Activated gamma-delta T cell (primary cell): ENCODE data around the gene CAPN10.
"Not testable (repeated sequence)": the region's sequence is repeated elsewhere in the genome, so short reads cannot be mapped to it uniquely, and the experiment has no call there.

Source experiments
- DNase-seq: peaks from one replicate; lab custom pipeline; 2025; lab: John Stamatoyannopoulos, UW

The CAPN10 gene

DNA sequence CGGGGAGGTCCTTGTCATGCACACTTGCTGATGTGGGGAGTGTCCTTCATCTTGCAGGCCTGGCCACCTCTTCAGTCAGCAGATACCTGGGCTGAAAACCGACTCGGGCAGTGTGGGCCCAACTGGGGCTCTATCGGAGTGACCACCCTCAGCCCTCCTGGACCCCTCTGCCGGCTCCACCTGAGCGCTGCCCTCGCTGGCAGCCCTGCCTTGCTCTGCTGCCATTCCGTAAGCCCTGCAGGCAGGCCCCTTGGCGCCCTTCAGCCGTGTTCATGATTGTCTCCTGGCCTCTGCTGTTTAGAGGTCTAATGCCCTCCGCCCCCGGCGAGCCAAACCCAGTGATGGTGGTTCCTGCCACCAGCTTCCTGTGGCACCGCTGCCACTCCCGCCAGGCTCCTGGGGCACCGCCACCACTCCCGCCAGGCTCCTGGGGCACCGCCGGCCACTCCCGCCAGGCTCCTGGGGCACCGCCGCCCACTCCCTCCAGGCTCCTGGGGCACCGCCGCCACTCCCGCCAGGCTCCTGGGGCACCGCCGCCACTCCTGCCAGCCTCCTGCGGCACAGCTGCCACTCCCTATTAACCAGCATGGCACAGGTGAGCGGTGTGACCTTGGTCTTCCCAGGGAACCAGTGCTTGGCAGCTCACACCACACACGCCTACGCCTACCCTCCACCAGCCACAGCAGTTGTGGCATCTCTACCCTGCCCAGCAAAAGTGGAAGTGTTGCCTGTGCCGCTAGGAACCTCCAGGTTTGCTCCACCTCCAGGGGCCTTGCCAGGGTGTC lies 15.9 kb downstream of the CAPN10 start:
- DNase-seq = no peak

DNA sequence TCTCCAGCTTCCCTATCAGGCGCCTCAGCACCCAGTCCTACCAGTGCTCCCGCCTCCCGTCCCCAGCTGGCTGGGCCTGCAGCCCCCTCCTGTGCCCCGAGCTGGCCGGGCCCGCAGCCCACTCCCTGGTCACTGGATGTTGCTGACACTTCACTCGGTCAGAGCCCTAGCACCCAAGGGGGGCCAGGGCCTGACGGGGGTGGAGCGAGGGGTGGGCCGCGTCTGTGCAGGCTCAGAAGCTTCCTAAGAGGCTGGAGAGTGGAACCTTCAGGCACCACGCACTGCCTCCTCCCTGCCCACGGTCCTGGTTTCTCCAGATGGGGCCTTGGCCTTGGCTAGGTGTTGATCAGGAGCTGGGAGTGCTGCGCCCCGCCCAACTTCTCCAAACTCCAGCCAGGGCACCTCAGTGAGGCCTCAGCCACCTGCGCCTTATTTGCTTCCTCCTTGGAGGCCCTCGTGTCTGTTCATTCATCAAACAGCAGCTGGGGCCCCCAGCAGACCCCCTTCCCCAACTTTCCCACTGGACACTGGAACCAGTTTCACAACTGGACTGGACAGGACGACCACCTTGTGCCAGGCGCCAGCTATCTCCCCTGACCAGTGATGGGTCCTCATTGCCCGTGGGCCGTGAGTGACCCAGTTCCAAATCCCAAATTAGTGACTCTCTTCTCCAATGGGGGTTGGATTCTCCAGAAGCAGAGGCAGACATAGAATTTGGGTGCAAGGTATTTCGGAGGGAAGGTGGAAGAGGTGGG lies 16.7 kb downstream of the CAPN10 start:
- DNase-seq = no peak

DNA sequence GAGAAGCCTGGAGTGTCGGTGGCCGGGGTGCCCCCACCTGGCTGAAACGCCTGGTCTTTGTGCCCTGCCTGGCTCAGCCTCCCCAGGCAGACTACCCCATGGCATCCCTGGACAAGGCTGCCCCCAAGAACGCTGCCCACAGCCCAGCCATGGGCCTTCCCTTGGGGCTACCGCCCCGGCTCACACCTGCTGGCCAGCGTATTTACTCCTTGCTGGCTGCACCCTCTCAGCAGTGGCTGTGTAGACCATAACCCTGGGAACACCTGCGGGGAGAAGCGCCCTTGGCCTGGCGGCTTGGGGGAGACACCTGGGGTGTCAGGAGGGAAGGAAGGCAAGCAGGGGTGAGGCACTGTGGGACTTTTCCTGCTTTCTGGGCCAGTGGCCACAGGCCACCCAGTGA lies 17.3 kb downstream of the CAPN10 start:
- DNase-seq = no peak

DNA sequence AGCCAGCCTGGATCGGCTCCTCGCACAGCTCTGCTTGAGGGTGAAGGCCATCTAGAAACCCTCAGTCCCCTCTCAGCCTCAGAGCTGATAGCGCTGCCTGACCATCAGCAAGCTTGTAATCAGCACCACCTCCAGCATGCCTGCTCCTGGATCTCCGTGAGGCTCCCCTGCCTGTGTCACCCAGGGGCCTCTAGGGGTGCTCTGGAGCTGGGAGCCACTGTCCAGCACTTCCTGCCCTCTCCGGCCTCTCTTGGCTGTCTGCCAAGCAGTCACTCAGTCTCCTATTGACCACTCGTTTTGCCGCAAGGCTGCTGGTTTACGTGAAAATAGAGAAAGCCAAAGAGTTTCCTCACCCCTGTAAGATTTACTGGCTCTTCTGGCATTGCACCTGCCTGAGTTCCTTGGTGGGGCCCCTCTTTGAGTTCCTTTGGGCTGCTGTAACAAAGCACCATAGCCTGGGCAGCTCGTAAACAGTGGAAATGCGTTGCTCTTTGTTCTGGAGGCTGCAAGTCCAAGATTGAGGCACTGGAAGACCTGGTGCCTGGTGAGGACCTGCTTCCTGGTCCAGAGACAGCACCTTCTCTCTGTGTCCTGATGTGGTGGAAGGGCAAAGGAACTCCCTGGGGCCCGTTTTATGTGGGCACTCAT lies 17.9 kb downstream of the CAPN10 start:
- DNase-seq = no peak

DNA sequence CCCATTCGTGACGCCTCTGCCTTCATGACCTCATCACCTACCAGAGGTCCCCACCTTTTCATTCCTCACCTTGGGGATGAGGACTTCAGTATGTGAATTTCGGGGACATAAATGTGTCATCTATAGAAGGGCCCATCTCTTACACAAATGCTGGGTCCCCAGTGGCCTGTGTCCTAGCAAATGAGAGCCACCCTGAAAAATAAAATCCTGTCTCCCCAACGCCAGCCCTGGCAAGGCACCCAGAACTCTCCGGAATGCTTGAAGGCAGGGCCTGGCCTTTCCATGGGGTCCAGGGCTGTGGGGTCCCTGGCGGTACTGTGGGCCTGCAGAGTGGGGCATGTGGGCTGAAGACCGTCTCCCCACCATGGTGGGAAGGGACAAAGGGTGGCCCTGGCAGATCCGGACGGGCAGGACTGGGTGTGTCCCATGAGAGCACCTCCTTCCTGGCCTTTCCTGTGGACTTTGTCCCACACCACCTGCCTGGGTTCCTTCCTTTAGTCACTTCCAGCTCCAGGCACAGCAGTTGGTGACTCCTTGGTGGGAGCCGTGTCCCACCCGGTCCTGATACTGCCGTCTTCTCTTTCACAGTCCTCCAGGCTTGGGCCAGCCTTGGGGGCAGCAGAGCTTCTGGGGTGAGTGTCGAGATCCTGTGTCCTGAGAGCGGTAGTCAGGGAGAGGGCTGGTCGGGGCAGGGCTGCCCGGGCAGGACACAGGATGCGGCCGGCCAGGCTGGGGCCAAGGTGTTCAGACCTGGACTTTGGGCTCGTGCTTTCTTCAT lies 18.6 kb downstream of the CAPN10 start:
- no peak for DNase-seq

DNA sequence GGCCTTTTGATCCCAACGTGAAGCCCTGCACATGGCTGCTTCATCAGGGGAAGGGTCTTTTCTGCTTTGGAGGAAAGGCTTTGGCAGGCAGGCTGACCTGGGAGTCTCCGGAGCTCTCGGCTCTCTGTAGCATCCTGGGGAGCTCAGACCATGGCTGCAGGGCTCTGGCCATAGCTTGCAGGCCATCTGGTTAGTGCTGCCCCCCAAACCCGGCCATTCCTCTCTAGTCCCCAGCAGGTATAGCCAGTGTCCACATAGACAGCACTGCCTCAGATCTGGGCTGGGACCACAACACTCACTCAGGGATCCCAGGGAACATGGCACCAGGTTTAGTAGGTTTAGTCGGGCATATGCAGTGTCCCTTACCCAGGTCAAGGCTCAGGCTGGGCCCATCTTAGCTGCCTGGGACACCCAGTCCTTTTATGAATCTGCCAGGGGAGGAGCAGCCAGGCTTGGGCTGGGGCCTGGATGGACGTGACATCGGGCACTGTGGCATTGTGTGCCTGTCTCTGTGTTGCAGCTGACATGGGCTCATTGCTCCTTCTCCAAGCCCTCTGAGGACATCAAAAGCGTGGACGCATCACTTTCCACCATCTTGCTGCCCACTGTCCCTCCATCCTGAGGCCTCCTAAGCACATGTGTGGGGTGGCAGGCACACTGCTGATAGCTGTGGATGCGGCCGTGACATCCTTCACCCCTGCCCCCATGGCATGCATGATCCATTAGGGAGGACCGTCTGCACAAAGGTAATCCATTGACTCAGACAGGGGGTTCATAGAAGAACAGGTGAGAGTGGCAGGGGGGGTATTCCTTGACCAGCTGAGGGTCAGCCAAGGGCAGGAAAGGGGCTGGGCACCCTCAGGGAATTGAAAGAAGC lies 19.6 kb downstream of the CAPN10 start:
- no peak for DNase-seq

DNA sequence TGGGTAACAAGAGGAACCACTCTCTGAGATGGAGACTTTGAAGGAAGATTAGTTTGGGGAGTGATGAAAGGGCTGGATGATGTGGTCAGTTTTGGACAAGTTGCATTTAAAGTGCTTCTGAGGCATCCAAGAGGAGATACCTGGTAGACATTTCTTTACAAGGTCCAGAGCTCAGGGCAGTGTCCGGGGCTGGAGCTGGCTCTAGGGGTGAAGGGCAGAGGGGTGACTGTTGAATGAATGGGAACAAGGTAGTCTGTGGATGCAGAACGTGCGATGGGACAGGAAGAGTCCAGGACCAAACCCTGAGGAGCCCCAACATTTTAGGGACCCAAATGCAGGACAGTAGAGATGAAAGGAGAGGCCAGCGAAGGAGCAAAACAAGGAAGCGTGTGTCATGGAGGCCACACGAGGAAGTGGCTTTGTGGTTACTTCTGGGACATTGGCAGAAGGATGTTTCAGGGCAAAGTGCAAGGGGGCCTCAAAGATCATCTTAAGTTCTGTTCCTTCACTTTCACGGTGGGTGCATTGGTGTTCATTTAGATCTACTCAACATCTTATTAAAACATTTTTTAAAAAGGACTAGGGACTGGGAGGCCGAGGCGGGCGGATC lies 25.2 kb downstream of the CAPN10 start:
- DNase-seq = no peak

DNA sequence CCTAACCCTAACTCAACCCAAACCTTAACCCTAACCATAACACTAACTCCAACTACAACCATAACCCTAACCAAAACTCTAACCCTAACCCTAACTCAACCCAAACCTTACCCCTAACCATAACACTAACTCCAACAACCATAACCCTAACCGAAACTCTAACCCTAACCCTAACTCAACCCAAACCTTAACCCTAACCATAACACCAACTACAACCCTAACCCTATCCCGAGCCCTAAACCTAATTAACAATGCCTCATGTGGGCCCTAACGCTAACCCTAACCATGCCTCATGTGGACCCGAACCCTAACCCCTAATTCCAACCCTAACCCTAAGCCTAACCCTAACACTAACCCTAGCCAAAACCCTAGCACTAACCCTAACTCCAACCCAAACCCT lies 27.2 kb downstream of the CAPN10 start:
- DNase-seq = no peak

DNA sequence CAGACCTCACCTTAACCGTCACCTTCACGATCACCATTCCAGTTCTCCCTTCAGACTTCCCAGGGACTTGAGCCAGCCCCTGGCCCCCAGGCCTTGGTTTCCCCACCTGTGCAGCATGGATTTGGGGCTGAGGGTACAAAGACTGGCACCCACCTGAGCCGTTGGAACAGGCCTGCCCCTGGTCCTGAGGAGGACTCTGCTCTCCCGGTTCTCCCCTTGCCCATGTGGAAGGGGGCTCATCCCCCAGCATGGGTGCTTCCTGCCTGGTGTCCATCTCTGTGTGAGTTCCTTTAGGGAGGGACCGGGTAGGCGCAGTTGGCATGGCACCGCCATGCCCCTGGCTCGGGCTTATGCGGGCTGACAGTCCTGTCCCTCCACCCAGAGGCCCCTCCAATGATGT lies 27.9 kb downstream of the CAPN10 start:
- no peak for DNase-seq

DNA sequence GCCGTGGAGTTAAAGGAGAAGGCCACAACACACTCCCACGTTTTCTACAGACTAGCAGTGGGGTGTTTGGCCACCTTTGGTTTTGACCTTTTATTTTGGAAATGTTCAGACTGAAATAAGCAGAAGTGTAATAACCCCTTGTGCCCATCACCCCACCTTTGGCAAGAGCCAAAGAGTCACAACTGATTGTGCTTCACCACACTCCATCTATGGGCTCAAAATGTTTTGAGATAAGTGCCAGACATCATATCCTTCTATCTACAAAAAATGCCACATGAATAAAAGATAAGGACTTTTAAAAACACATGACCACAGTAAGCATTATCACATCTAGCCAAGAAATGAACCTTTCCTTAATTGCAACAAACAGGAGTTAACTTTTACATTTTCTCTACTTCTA lies 28.9 kb downstream of the CAPN10 start:
- no peak for DNase-seq

DNA sequence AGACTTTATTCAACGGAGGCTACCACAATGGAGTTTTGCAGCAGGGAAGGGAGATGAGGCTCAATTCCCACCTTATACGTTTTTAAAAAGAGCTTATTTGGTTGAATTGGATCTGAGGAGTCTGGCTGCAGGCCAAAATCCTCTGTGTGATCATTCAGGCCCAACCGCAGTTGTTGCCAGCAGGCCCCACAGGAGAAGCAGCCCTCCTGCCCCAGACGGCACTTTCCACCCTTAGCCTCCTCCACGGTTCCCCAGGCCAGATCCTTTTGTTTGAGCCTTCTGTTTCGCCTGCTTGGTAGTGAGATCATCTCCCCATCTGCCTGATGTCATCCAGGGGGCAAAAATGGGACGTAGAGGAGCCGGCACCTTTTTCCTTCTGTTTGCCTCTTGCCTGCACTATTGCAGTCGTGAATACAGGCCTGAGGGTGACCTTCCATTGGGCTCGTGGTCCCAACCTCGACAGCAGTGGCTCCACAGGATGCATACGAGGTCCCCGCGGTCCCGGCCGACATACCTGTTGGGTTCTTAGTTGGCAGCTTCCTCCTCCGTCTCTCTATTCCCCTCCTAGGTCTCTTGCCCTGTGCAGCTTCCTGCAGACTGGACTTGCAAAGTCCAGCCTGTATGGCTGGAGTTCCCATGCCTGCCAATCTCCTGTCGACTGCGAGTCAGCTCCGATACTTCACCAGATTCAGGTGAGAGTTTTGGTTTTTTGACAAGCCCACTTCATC lies 29.4 kb downstream of the CAPN10 start:
- no peak for DNase-seq

DNA sequence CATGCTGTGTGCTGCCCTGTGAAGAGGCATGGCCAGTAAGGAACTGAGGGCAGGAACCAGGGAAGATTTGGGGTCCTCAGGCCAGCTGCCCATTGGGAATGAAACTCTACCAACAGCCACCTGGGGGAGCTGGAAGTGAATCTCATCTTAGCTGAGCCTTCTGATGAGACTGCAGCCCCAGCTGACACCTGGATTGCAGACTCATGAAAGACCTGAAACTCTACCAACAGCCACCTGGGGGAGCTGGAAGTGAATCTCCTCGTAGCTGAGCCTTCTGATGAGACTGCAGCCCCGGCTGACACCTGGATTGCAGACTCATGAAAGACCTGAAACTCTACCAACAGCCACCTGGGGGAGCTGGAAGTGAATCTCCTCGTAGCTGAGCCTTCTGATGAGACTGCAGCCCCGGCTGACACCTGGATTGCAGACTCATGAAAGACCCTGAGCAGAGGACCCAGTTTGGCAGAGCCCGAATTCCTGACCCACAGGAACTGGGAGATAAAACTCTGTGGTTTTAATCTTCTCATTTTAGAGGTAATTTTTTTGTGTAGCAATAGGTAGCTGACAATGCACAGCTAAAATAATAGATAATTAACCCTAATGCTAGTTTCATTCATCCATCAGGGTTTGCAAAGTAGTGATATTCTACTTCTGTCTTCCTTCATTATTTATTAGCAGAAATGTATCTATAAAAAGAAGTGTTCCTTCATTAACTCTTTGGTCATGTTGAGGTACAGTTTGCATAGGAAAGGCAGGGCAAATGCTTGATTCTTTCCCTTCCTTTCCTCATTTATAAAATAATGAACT lies 30.5 kb downstream of the CAPN10 start:
- DNase-seq = not testable (repeated sequence)

DNA sequence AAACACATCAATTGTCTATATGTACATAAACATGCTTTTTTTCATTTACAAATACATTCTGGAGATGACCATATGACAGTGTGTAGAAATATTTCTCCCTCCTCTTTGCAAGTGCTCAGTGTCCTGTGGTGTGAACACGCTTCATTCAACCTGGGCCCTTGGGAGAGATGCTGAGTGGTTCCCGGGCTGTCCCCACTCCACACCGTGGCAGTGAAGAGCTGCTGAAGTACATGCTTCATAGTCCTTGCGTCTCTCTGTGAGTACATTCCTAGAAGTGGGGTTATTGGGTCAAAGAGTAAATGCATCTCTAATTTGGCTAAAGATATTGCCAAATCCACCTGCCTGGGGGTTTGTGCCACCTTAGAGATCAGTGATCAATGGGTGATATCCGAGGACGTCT lies 32.2 kb downstream of the CAPN10 start:
- DNase-seq = no peak

DNA sequence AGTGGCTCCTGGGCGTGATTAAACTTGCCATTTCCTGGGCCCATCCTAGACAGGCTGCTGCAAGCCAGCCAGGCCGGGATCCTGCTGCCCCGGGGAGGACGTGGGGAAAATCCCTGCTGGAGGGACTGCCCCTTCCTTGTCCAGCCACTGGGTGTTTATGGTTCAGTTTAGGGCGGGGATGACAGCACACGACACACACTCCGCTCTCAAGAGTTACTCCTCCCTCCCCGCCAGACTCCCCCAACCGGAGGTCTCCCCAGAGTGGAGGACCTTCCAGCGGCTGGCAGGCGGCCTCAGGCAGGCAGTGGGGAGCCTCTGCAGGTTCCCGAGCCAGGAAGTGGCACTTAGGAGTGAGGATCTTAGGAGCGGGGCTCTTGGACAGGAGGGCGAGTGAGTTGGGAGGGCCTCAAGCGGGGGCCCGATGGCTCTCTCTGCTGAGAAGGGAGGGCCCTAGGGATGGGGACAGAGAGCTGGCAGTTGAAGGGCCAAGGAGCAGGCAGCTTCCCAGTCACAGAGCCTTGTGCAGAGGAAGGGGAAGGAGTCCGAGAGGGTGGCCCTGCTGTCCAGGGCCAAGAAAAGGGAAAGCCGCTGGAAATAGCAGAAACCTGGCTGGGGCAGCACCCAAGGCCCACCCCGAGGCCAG lies 33.1 kb downstream of the CAPN10 start:
- no peak for DNase-seq

DNA sequence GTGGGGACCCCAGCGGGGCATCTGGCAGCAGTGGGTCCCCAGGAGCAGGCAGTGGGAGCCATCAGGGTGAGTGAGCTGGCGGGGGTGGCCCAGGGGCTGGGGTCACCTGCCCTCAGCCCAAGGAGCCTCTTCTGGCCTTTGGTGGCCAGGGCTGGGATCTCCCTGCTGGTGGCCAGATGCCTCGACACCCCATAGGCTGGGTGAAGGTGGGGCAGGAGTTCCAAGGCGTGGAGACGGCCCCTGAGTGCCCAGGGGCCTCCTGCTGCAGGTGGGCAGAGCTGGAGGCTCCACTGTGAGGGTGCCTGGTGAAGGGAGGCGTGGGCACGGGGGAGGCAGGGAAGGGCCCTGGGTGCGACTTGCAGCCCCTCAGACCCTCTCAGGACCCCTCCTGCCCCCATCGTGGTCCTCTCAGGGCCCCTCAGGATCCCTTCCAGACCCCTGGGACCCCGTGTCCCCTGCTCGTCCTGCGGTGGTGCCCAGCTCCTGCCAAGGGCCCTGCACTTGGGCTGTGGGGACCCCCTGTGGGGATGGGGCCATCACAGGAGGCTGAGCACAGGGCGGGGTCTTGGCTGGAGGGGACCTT lies 33.7 kb downstream of the CAPN10 start:
- DNase-seq = no peak

DNA sequence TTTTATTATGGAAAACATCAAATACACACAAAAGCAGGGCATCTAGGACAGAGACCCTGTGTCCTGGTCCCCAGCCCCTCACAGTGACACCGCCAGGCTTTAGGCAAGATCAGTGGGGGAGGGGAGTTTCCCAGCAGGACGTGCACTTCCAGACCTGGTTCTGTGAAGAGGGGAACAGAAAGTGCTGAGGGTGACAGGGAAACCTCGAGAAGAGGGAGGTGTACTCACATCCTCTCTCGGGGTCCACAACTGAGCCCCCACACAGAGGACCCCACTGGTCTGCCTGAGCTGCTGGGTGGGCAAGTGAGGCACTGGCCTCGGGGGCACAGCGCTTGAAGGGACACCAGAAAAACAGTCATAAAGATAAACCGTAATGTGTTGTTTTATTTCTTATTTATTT lies 34.3 kb downstream of the CAPN10 start:
- no peak for DNase-seq

DNA sequence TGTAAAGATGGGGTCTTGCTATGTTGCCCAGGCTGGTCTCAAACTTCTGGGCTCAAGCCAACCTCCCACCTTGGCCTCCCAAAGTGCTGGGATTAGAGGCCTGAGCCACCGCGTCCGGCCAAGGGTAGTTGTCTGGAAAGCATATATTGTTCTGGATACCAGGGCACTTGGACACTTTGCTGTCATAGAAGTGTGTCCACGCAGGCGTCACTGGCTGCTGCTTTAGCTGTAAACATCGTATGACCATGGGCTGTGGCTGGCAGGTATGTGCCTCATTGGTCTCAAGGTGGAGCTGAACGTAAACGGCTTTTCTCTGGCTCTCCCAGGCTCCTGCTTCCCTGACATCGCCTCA lies 35.5 kb downstream of the CAPN10 start:
- DNase-seq = no peak

DNA sequence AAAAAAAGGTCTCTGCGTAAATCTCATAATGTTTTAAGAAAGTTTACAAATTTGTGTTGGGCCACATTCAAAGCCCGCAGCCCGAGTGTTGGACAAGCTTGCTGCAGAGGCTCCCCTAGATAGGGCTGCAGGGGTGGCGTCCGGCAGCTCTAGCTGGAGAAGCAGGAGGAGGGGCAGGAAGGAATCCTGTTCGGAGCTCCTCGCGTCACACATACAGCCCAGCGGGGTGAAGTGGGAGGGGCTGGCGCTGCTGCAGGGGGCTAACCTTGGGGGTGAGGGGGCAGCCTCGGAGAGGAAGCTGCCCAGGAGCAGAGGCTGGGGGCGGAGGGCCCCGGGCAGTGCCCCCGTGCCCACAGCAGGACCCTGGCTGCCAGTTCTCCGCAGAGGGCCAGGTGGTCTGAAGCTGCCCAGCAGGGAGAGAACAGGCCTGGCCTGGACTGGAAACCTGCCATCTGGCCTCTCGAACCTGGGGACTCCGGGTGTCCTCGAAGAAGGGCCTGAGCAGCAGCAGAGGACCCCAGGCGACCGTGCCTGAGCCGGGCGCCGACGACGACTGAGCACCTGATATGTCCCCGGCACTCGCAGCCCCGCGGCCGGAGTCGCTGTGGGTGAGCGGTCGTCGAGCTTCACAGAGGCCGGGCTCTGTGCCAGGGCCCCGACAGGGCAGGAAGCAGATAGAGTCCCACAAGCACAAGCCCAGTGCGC lies 36.1 kb downstream of the CAPN10 start:
- peak; percentile 38 for DNase-seq
